Activated CD8-positive, alpha-beta memory T cell treated with anti-CD3 and anti-CD28 coated beads for 1 hour (primary cell): Measurements from ENCODE around the gene FABP1.

ENCODE experiments used
- DNase-seq, 2 donors: peaks; one replicate each; pipeline ENCODE4 v3.0.0-alpha.2; 2020; ENCODE audit warnings: low read depth in 1 of 2; ENCODE audit errors: extremely low read depth in 1 of 2

Gene FABP1

GRCh38 chr2:88116669-88117432 is 11.0 kb downstream of the FABP1 start:
- no peak for DNase-seq

DNA sequence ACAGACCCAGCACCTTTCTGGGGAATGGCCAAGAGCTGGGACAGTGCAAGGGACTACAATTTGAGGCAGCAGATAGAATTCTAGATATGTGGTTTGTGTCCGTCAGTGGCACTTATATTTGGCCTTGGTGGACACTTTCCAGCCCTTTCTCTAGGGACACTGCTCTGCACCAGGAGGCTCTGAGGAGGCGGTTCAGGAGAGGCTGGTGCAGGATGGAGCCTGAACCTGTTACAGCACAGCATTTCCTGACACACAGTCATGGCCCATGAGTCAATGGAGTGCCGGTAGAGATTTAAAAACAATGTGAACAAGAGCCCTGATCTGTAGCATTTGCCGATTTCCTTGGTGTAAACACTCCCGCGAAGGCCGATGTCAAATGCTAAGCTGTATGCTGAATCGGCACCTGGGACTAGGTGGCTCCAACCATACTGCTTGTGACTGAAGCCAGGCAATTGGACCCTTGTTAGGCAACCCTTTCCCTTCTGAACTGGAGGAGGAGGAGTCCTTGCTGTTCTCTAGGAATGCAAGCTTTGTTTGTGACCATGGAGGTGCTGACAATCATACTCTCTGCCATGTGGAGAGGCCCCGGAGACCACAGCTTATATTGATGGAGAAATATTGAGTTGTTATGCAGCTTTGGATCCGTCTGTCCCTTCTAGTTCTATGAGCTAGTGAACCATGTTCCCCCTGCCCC is 11.9 kb downstream of the FABP1 start:
- no peak for DNase-seq

DNA sequence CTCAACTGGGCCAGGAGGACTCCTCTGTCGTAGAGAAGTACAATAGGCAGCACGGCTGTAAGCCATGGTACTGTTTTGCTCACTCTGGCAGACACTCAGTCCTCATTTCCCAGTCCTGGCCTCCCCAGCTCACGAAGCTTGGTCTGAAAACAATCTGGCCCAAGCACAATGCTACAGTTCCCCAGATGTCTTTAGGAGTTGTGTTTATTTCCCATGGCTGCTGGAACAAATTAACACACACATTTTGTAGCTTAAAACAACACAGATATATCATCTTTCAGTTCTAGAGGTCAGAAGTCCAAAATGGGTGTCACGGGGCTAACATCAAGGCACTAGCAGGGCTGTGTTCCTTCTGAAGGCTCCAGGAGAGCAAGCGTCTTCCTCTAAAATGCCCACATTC is 13.0 kb downstream of the FABP1 start:
- no peak for DNase-seq

DNA sequence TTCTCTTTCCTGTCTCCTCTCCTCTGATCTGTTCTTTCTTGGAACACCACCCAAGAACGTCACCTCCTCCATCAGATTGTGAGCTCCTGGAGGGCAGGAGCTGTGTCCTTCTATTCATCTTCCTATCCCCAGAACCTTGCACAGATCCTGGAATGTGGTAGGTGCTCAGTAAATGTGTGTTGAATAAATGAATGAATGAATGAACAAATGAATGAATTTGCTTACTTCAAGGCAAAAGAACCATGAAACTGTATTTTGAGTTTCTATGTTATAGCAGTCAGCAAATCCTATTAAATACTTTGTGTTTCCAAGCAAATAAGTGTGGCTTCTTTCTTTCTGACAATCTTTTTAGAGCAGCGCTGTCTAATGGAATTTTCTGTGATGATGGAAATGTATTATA is 14.8 kb downstream of the FABP1 start:
- no peak for DNase-seq

- DNase-seq: no peak
These were observed 17.0 kb downstream of the FABP1 start for GRCh38 chr2:88110830-88111229.

- no peak for DNase-seq
These were observed 19.1 kb downstream of the FABP1 start for GRCh38 chr2:88108796-88109195.

DNA sequence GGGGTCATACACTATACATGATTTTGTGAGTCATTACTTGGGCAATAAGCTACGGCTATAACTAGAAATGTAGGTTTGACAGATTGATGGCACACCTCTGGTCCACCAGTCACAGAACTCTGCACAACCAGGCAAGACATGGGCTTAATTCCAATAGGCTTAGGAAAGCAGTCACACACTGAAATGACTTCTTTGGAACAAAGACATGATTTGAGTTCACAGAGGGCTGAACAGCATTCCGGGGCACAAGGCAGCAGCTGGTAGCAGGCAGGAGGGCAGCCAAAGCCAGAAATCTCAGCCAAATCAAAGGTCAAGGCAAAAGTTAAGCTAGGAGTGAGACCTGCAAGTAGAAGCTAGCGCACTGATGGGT is 27.4 kb downstream of the FABP1 start:
- no peak for DNase-seq

- DNase-seq: no peak
These were observed 27.9 kb downstream of the FABP1 start for GRCh38 chr2:88099798-88100488.

GRCh38 chr2:88098558-88098900 is 29.3 kb downstream of the FABP1 start:
- no peak for DNase-seq

GRCh38 chr2:88097891-88098557 is 29.8 kb downstream of the FABP1 start:
- no peak for DNase-seq

DNA sequence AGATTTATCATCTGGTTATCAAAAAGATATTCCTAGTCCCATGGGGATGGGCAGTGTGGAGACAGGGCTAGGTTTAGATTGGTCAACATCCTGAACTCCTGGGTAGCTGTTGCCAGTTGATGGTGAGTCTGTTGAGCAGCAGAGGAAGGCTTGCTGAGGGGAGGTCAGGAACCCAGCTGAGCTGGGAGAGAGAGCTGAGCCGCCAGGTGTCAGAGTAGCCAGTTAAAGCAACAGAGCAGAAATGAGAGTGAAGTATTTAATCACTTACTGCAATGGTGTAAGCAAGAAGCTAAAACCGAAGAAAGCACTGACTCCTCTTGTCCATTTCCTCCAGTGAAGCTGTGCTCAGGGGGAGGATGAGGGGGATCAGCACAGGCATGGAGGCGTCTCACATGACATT is 30.7 kb downstream of the FABP1 start:
- DNase-seq: no peak

- DNase-seq: no peak
These were observed 31.2 kb downstream of the FABP1 start for GRCh38 chr2:88096708-88097107.

DNA sequence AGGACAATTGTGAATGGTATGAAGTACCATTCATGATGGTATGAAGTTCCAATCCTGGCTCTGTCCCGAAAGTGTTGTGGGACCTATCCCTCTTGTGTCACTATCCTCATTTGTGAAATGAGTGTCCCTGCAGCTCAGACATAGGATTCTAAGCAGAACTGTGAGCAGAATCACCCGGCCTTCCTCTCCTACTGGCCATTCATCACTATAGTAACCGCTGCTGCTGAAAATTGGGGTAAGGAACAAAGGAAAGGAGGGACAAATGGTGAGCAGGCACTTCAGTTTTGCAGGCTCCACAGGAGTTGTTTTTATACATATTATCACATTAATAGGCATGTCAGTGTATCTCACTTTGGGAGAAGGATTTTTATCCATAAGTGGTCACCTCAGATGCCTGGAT is 32.8 kb downstream of the FABP1 start:
- DNase-seq: no peak

DNA sequence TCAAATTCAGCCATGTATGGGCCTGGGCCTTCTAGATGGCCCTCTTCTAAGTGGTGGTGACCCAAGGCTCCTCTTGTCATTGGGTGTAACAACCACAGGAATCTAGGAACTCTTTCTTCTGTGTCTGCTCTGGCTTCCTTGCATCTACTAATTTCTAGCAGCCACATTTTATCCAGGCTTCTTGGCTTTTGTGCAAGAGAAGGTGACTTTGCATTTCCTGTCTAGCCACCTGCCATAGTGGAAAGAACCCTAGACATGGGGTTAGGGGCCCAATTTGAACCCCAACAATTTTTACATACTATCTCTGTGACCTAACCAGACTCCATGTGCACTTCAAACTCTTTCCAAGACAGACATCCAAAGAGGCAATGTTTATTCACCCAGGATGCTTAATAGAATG is 35.1 kb downstream of the FABP1 start:
- no peak for DNase-seq

GRCh38 chr2:88091943-88092342 is 35.9 kb downstream of the FABP1 start:
- no peak for DNase-seq

GRCh38 chr2:88090446-88091283 is 37.2 kb downstream of the FABP1 start:
- no peak for DNase-seq

DNA sequence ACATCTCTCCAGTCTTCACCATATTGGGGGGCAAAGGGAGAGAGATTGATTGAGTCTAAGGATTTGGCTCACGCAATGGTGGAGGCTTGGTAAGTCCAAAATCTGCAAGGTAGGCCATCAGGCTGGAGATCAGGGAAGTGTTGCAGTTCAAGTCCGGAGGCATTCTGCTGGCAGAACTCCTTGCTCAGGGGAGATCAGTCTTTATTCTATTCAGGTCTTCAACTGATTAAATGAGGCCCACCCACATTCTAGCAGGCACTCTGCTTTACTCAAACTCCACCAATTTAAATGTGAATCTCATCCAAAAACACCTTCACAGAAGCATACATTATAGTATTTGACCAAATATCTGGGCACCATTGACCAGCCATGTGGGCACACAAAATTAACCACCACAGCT is 38.9 kb downstream of the FABP1 start:
- DNase-seq: no peak

DNA sequence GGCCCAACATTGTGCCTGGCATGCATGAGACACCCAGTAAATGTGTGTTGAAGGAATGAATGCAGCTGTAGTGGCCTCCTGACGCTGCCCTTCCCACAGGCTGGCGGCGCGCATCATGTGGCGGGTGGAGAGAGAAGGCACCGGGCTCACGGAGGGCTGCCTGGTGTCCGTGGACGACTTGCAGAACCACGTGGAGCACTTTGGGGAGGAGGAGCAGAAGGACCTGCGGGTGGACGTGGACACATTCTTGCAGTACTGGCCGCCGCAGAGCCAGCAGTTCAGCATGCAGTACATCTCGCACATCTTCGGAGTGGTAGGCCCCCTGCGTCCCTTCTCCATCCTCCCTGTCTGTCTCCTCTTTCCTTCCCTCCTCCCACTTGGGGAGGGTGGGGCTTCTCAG is 40.1 kb downstream of the FABP1 start:
- DNase-seq: no peak

DNA sequence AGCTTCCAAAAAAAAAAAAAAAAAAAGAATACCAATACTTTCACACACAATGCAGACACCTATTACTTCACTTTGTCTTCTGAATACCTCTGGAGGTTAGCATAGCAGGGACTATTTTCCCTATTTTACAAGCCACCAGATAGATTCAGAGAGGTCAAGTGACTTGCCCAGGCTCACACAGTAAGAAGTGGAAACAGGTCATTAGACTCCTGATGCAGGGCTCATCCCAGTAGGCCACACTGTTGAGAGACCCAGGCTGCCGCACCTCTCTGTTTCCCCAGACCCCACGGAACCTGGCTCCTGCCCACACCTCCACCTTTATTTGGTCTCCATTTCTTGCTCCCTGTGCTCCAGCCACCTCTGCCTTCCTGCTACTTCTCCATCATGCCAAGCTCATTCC is 40.8 kb downstream of the FABP1 start:
- DNase-seq: no peak

GRCh38 chr2:88086401-88086800 is 41.5 kb downstream of the FABP1 start:
- no peak for DNase-seq

DNA sequence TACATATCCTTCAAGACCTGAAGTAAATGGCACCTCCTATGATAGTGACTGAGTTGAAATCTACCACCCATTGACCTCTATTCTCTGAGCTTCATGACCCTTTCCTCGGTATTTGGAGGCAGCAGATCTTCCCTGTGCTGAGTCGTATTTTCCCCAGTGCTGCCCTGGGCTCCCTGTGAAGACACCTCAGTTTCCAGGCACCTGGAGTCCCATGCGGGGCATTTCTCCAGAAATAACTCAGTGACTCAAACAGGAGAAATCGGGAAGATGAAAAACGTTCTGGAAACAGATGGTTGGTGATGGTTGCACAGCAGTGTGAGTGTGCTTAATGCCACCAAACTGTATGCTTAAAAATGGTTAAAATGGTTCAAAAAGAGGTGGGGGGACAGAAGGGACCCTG is 42.3 kb downstream of the FABP1 start:
- no peak for DNase-seq
